ENCODE measurements around the gene FILIP1.

Gene FILIP1

DNA sequence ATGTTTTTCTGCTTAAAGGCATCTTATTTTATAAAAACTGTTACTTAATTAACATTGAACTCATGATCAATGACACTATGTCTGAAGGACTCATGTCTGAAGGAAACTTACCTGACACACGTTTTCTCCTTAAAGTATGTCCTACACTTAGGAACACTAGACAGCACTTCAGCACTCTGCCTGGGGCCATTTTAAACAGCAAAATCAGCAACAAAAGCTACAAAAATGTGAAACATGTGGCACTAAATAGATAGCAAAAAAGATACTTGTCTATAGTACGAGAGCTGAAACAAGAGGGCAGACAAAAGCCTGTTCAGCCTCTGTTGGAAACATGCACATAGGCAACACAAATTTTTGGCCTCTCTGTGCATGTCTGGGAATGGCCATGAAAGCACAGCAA is 115.5 kb downstream of the FILIP1 start:
- TF ChIP-seq ZFX (IDR thresholded peaks at IDR 0.05) = no peak
- TF ChIP-seq, protein P1, sequence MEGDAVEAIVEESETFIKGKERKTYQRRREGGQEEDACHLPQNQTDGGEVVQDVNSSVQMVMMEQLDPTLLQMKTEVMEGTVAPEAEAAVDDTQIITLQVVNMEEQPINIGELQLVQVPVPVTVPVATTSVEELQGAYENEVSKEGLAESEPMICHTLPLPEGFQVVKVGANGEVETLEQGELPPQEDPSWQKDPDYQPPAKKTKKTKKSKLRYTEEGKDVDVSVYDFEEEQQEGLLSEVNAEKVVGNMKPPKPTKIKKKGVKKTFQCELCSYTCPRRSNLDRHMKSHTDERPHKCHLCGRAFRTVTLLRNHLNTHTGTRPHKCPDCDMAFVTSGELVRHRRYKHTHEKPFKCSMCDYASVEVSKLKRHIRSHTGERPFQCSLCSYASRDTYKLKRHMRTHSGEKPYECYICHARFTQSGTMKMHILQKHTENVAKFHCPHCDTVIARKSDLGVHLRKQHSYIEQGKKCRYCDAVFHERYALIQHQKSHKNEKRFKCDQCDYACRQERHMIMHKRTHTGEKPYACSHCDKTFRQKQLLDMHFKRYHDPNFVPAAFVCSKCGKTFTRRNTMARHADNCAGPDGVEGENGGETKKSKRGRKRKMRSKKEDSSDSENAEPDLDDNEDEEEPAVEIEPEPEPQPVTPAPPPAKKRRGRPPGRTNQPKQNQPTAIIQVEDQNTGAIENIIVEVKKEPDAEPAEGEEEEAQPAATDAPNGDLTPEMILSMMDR (conservative IDR thresholded peaks at IDR 0.05) = no peak

DNA sequence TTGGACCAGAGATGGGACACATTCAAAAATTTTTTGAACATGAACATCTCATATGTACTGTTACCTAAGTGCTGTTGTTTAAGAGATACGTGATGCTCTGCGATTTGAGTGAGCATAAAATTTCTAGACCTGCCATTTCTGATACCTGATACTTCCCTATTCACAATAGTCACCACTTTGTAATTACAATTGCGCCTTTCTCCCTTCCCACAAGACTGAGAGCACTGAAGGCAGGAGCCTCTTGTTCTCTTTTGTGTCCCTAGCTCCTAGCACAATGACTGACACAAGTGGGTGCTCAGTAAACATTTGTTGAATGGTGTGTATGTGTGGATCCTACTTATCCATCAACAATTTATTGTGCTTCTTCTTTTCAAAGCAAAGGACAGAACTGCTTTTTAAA is 116.2 kb downstream of the FILIP1 start:
- no peak for TF ChIP-seq ZFX (IDR thresholded peaks at IDR 0.05)
- TF ChIP-seq, protein P1 (conservative IDR thresholded peaks at IDR 0.05) = no peak
- no peak overlapping the region for H3K27ac ChIP-seq

More for the DNA sequence above, 115.5 kb downstream of the FILIP1 start:
- no peak overlapping the region for H3K27ac ChIP-seq

- H3K27ac ChIP-seq = no peak overlapping the region
- TF ChIP-seq, protein P1 (conservative IDR thresholded peaks at IDR 0.05) = no peak
- no peak for TF ChIP-seq ZFX (IDR thresholded peaks at IDR 0.05)
Observed at GRCh38 chr6:75376347-75377024, 117.1 kb downstream of the FILIP1 start.

DNA sequence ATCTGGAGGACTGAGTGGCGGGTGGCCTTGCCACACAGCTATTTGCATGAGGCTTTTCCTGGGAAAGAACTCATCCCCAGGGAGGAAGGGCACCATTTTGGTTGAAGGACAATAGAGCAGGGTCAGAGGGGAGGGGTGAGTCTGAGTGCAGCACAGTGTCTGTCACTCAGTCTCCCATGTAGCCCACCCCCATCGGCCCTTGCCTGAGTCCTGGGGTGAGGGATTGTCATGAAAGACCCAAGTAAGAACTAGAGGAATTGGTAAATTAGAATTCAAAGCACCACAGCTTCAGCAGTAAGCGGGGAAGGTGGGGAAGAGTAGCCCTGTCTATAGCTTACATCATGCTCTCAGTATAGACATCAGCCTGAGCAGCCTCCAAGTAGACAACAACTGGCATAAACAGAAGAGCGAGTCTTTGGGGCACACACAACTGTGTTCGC is 118.6 kb downstream of the FILIP1 start:
- H3K27ac ChIP-seq = no peak overlapping the region
- TF ChIP-seq ZFX (IDR thresholded peaks at IDR 0.05) = no peak
- TF ChIP-seq, protein P1 (conservative IDR thresholded peaks at IDR 0.05) = no peak

- TF ChIP-seq, protein P1 (conservative IDR thresholded peaks at IDR 0.05) = no peak
- no peak for TF ChIP-seq ZFX (IDR thresholded peaks at IDR 0.05)
Observed at GRCh38 chr6:75372884-75373283, 120.7 kb downstream of the FILIP1 start.

GRCh38 chr6:75370011-75370410 is 123.6 kb downstream of the FILIP1 start:
- no peak overlapping the region for H3K27ac ChIP-seq
- TF ChIP-seq, protein P1 (conservative IDR thresholded peaks at IDR 0.05) = no peak
- TF ChIP-seq ZFX (IDR thresholded peaks at IDR 0.05) = no peak

More at GRCh38 chr6:75372884-75373283, 120.7 kb downstream of the FILIP1 start:
- no peak overlapping the region for H3K27ac ChIP-seq

GRCh38 chr6:75368864-75369402 is 124.7 kb downstream of the FILIP1 start:
- H3K27ac ChIP-seq = no peak overlapping the region
- no peak for TF ChIP-seq ZFX (IDR thresholded peaks at IDR 0.05)
- TF ChIP-seq, protein P1 (conservative IDR thresholded peaks at IDR 0.05) = no peak
